HepG2 (cell line): ENCODE measurements around the gene PSIP1. TPM values are rescaled to one million over a fixed set of nuclear protein-coding genes. Genes with fewer than 3 reads are reported as not detected.

Source experiments
- ATAC-seq: fragments of 200-7000 bp; cut with Tn5 transposase; 3 replicates; pipeline ENCODE4 v1.9.1; 2020; ENCODE audit warnings: mild to moderate bottlenecking, moderate library complexity
- BruUV-seq: library from RNA; stranded (reverse); fragments of 400-500 nt; replicated peaks from 2 replicates; lab custom pipeline; 2021; lab: Mats Ljungman, UMichigan
- CTCF ChIA-PET: fragments of 300-600 bp; formaldehyde crosslinking; extraction: SDS; loops from one replicate; lab custom pipeline; 2021; ENCODE audit warnings: low total read pairs, inconsistent platforms, low intra/inter-chr PET ratio; lab: Yijun Ruan, JAX
- POLR2A ChIA-PET: fragments of 350-600 bp; sonication (Branson Sonifier 250); formaldehyde crosslinking; loops from one replicate; lab custom pipeline; 2020; ENCODE audit warnings: antibody characterized with exemption, inconsistent platforms; lab: Yijun Ruan, JAX
- DNase-seq: peaks from one replicate; pipeline ENCODE4 v3.0.0-alpha.2; 2015; ENCODE audit warnings: low spot score
- FAIRE-seq: peaks from 3 replicates; lab custom pipeline; 2011; peaks lifted over from hg19 to GRCh38; lab: Jason Lieb, UNC
- H2AFZ ChIP-seq: one replicate; pipeline ENCODE4 v1.6.1; 2011; ENCODE audit warnings: low read length, inconsistent platforms
- H3K27ac ChIP-seq: fragments of 300-600 bp; 3 replicates; pipeline ENCODE4 v1.8.0; 2011; ENCODE audit warnings: mixed run types, mild to moderate bottlenecking, mixed read lengths, low read length, inconsistent platforms; ENCODE audit not compliant: insufficient read depth; ENCODE audit errors: extremely low read length
- H3K27me3 ChIP-seq, 2 experiments: fragments of 200-600 bp in 1 of 2; 2 replicates in 1 of 2; 3 replicates in 1 of 2; pipeline versions ENCODE4 v1.6.0 to v1.8.0; 2011; ENCODE audit warnings: low read length in 2 of 2, mild to moderate bottlenecking in 2 of 2, moderate library complexity in 2 of 2, inconsistent platforms in 1 of 2; ENCODE audit not compliant: insufficient read depth in 2 of 2, control insufficient read depth in 1 of 2
- H3K36me3 ChIP-seq, 2 experiments: fragments of 200-600 bp in 1 of 2; replicated peaks in 1 of 2; 2 replicates in 1 of 2; 3 replicates in 1 of 2; pipeline versions ENCODE4 v1.5.1 to v1.8.0; 2011; ENCODE audit warnings: low read length in 2 of 2, inconsistent platforms in 1 of 2; ENCODE audit not compliant: insufficient read depth in 2 of 2, control insufficient read depth in 1 of 2
- H3K4me1 ChIP-seq: 2 replicates; pipeline ENCODE4 v1.5.1; 2012; ENCODE audit warnings: low read length, inconsistent platforms; ENCODE audit not compliant: insufficient read depth
- H3K4me2 ChIP-seq: 2 replicates; pipeline ENCODE4 v1.6.0; 2011; ENCODE audit warnings: low read depth, low read length, inconsistent platforms
- H3K4me3 ChIP-seq, 3 experiments: fragments of 200-600 bp in 1 of 3; sonication (generic), shearing (Covaris generic) in 1 of 3; replicated peaks in 1 of 3; 2 replicates each; pipeline ENCODE4 v1.5.1; 2011 to 2016; ENCODE audit warnings: low read length in 3 of 3, inconsistent platforms in 2 of 3, low read depth in 2 of 3, mild to moderate bottlenecking in 2 of 3, control low read depth in 1 of 3, mixed read lengths in 1 of 3; ENCODE audit not compliant: insufficient read depth in 1 of 3
- H3K79me2 ChIP-seq: one replicate; pipeline ENCODE4 v1.6.1; 2011; ENCODE audit warnings: low read length, inconsistent platforms; ENCODE audit not compliant: insufficient read depth
- H3K9ac ChIP-seq: 2 replicates; pipeline ENCODE4 v1.6.0; 2011; ENCODE audit warnings: mild to moderate bottlenecking, low read depth, low read length, inconsistent platforms; ENCODE audit not compliant: insufficient read depth
- H3K9me3 ChIP-seq: 2 replicates; pipeline ENCODE4 v1.5.1; 2012; ENCODE audit warnings: mild to moderate bottlenecking, low read length
- H4K20me1 ChIP-seq: 2 replicates; pipeline ENCODE4 v1.6.0; 2011; ENCODE audit warnings: inconsistent platforms, mild to moderate bottlenecking, low read length, moderate library complexity; ENCODE audit not compliant: insufficient read depth
- AHR ChIP-seq: IDR thresholded peaks from 2 replicates; pipeline ENCODE4 v1.6.1; 2018; ENCODE audit warnings: missing genetic modification reagents, missing compliant biosample characterization
- FOSL1 ChIP-seq: sonication (generic); formaldehyde crosslinking; IDR thresholded peaks from 2 replicates; pipeline ENCODE4 v1.9.0; 2021; ENCODE audit warnings: missing genetic modification reagents, borderline replicate concordance
- HOXA9 ChIP-seq: sonication (generic); formaldehyde crosslinking; IDR thresholded peaks from 2 replicates; pipeline ENCODE4 v1.8.1; 2022; ENCODE audit warnings: missing genetic modification reagents, mild to moderate bottlenecking, moderate library complexity, borderline replicate concordance
- KLF13 ChIP-seq: sonication (generic); formaldehyde crosslinking; IDR thresholded peaks from 2 replicates; pipeline ENCODE4 v1.4.0; 2020; ENCODE audit warnings: mild to moderate bottlenecking, missing genetic modification reagents
- RFXANK ChIP-seq: IDR thresholded peaks from 2 replicates; pipeline ENCODE4 v1.6.1; 2016
- SMYD3 ChIP-seq: sonication (generic); formaldehyde crosslinking; IDR thresholded peaks from 2 replicates; pipeline ENCODE4 v1.8.1; 2023; ENCODE audit warnings: mild to moderate bottlenecking, missing genetic modification reagents
- ZNF235 ChIP-seq: sonication (generic); formaldehyde crosslinking; IDR thresholded peaks from 2 replicates; pipeline ENCODE4 v1.8.1; 2023; ENCODE audit warnings: mild to moderate bottlenecking, missing genetic modification reagents, borderline replicate concordance
- ZNF713 ChIP-seq: sonication (generic); formaldehyde crosslinking; IDR thresholded peaks from 2 replicates; pipeline ENCODE4 v1.4.0; 2020; ENCODE audit warnings: mild to moderate bottlenecking, missing genetic modification reagents
- ZNF839 ChIP-seq: sonication (generic); formaldehyde crosslinking; IDR thresholded peaks from 2 replicates; pipeline ENCODE4 v1.4.0; 2020; ENCODE audit warnings: missing genetic modification reagents, mild to moderate bottlenecking, borderline replicate concordance
- ZSCAN20 ChIP-seq: sonication (generic); formaldehyde crosslinking; IDR thresholded peaks from 2 replicates; pipeline ENCODE4 v1.4.0; 2020; ENCODE audit warnings: missing genetic modification reagents, mild to moderate bottlenecking, borderline replicate concordance
- WGBS: methylation state at CpG from one replicate; pipeline ENCODE4 v1.1.6; 2017; ENCODE audit warnings: low lambda C conversion rate; 5-methylcytosine and 5-hydroxymethylcytosine counted together
- in situ Hi-C: cut with HindIII; loops from 2 replicates; pipeline ENCODE4 v1.10.0; 2017; ENCODE audit warnings: low pct_unique_long_range_greater_than_20kb; ENCODE audit not compliant: extremely low pct_ligation_motif_present
- intact Hi-C: fragments of 100-400 bp; cut with micrococcal nuclease; formaldehyde crosslinking; loops from one replicate; pipeline ENCODE4 v1.10.0; 2022; ENCODE audit not compliant: unreplicated experiment
- polyA plus RNA-seq, 8 experiments: library from polyadenylated mRNA; depleted of rRNA in 3 of 8; stranded (reverse) in 7 of 8; unstranded in 1 of 8; fragments of >200 nt; fragmentation: Illumina TruSeq in 4 of 8; extraction: Trizol in 4 of 8; gene quantifications; 2 replicates each; pipeline versions ENCODE4 v1.2.1 to v1.2.3, GENCODE V29; 2011 to 2016; ENCODE audit warnings: low read depth in 4 of 8, missing spikeins in 1 of 8, mixed read lengths in 1 of 8; ENCODE audit not compliant: insufficient read depth in 1 of 8
- total RNA-seq, 5 experiments: library from RNA; depleted of rRNA; stranded (reverse); fragments of >200 nt; fragmentation: Illumina TruSeq; extraction: Trizol; gene quantifications; 2 replicates each; pipeline ENCODE4 v1.2.3, GENCODE V29; 2016; ENCODE audit warnings: low read depth in 1 of 5
- TF ChIP-seq, protein P1 (sequence below): sonication (generic); formaldehyde crosslinking; IDR thresholded peaks from 2 replicates; pipeline ENCODE4 v1.9.0; 2021; ENCODE audit warnings: missing genetic modification reagents, mild to moderate bottlenecking, borderline replicate concordance
- TF ChIP-seq, protein P2 (sequence below): sonication (generic); formaldehyde crosslinking; IDR thresholded peaks from 2 replicates; pipeline ENCODE4 v1.5.1; 2020; ENCODE audit warnings: missing genetic modification reagents, mild to moderate bottlenecking, borderline replicate concordance
- TF ChIP-seq, protein P3 (sequence below): sonication (generic); formaldehyde crosslinking; IDR thresholded peaks from 2 replicates; pipeline ENCODE4 v1.4.0; 2020; ENCODE audit warnings: missing genetic modification reagents, low read depth, mild to moderate bottlenecking, borderline replicate concordance
- TF ChIP-seq, protein P4 (sequence below): sonication (generic); formaldehyde crosslinking; IDR thresholded peaks from 2 replicates; pipeline ENCODE4 v1.5.0; 2020; ENCODE audit warnings: missing genetic modification reagents

Gene PSIP1
- total and polyA plus RNA-seq, 2 of the 13 experiments (the other 11 are each of a cell fraction or from before 2014, with no cell fraction given): 12.6 to 46.4 TPM

DNA sequence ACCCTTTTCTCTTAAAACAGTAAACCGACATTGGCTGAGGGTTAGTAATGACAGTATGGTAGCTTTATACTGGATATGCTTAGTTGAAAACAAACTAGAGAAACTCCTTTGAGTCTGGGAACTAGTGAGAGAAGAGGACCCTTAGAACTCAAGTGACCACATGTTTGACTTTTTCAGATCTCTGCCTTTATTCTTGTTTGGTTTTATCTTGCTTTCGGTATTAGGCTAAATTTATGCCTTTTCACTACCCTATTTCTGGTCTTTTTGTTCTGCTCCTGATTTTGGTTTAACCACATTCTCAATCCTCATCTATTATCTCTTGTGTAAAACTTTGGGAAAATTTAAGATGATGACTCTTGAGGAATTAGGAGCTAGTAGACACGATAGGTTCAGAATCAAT is 77.1 kb downstream of the PSIP1 start:
- H3K9me3 ChIP-seq: no peaks in the 10 kb centered on the region
- H3K79me2 ChIP-seq: peaks cover 41% of the 10 kb centered on the region
- H3K4me3 ChIP-seq: no peak overlapping the region
- peaks cover 12% of the 10 kb centered on the region for H3K4me1 ChIP-seq
- no peak for FAIRE-seq
- no peak overlapping the region for H3K4me2 ChIP-seq
- H3K27ac ChIP-seq: no peak overlapping the region
- no peak for ATAC-seq
- CTCF ChIA-PET: no interaction called here
- DNase-seq: no peak
- intact Hi-C loops: no loop called here
- H2AFZ ChIP-seq: no peak overlapping the region
- H3K27me3 ChIP-seq: no peaks in the 10 kb centered on the region
- no peaks in the 10 kb centered on the region; the same call in 1 of the 2 replicates for H4K20me1 ChIP-seq
- in situ Hi-C loops: no loop called here
- TF ChIP-seq ZSCAN20 (CRISPR knock-in tag) (no peak), HOXA9 (CRISPR knock-in tag) (no peak), ZNF713 (no peak), ZNF235 (CRISPR knock-in tag) (no peak), SMYD3 (no peak), ZNF839 (CRISPR knock-in tag) (no peak), AHR (no peak), KLF13 (CRISPR knock-in tag) (no peak), FOSL1 (CRISPR knock-in tag) (no peak), RFXANK (CRISPR knock-in tag) (no peak)
- TF ChIP-seq, protein P1, sequence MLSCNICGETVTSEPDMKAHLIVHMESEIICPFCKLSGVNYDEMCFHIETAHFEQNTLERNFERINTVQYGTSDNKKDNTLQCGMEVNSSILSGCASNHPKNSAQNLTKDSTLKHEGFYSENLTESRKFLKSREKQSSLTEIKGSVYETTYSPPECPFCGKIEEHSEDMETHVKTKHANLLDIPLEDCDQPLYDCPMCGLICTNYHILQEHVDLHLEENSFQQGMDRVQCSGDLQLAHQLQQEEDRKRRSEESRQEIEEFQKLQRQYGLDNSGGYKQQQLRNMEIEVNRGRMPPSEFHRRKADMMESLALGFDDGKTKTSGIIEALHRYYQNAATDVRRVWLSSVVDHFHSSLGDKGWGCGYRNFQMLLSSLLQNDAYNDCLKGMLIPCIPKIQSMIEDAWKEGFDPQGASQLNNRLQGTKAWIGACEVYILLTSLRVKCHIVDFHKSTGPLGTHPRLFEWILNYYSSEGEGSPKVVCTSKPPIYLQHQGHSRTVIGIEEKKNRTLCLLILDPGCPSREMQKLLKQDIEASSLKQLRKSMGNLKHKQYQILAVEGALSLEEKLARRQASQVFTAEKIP: no peak
- TF ChIP-seq, protein P2, sequence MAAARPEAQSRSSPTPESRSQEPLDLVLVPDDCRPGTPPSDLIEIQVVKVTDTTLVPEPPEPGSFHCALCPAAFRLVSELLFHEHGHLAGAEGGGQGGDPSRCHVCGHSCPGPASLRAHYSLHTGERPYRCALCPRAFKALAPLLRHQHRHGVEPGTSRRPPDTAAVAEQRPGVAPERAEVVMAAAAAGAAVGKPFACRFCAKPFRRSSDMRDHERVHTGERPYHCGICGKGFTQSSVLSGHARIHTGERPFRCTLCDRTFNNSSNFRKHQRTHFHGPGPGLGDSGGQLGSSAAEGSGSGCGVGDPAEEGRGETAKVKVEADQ (CRISPR knock-in tag): no peak
- TF ChIP-seq, protein P3, sequence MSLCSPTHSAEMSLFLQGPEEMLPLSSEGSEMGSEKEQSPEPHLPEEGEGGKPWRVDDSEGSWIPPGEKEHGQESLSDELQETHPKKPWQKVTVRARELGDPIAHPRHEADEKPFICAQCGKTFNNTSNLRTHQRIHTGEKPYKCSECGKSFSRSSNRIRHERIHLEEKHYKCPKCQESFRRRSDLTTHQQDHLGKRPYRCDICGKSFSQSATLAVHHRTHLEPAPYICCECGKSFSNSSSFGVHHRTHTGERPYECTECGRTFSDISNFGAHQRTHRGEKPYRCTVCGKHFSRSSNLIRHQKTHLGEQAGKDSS: no peak
- TF ChIP-seq, protein P4, sequence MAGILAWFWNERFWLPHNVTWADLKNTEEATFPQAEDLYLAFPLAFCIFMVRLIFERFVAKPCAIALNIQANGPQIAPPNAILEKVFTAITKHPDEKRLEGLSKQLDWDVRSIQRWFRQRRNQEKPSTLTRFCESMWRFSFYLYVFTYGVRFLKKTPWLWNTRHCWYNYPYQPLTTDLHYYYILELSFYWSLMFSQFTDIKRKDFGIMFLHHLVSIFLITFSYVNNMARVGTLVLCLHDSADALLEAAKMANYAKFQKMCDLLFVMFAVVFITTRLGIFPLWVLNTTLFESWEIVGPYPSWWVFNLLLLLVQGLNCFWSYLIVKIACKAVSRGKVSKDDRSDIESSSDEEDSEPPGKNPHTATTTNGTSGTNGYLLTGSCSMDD: no peak
- no TSS peak for BruUV-seq
- H3K9ac ChIP-seq: no peak overlapping the region
- WGBS: 97% methylated on average over 3 of the region's 3 CpGs
- H3K36me3 ChIP-seq: peaks cover 3 to 49% of the 10 kb centered on the region in 2 experiments
- POLR2A ChIA-PET: no interaction called here
